Left lung (tissue), 10 donors: Measurements from ENCODE around the gene MGMT. TPM values are rescaled to one million over a fixed set of nuclear protein-coding genes. Genes with fewer than 3 reads are reported as not detected.

ENCODE experiments used
- ATAC-seq: fragments of 200-7000 bp; cut with Tn5 transposase; one replicate; pipeline ENCODE4 v1.9.1; 2020; ENCODE audit warnings: moderate library complexity
- DNase-seq, 4 donors: peaks; one replicate each; pipeline ENCODE4 v3.0.0-alpha.2; 2013 to 2020
- H3K27ac ChIP-seq, 2 donors: fragments of 200-600 bp; sonication (generic) in 1 of 2; one replicate each; pipeline versions ENCODE4 v1.5.0 to v1.8.0; 2020 to 2021
- H3K27me3 ChIP-seq, 2 donors: fragments of 200-600 bp; sonication (generic) in 1 of 2; one replicate each; pipeline versions ENCODE4 v1.5.0 to v1.8.0; 2020 to 2021
- H3K36me3 ChIP-seq, 2 donors: fragments of 200-600 bp; sonication (generic) in 1 of 2; one replicate each; pipeline versions ENCODE4 v1.5.0 to v1.8.0; 2020 to 2021
- H3K4me1 ChIP-seq, 2 donors: fragments of 200-600 bp; one replicate each; pipeline ENCODE4 v1.8.0; 2021
- H3K4me3 ChIP-seq, 2 donors: fragments of 200-600 bp; sonication (generic) in 1 of 2; one replicate each; pipeline versions ENCODE4 v1.5.0 to v1.8.0; 2020 to 2021; ENCODE audit warnings: mild to moderate bottlenecking in 1 of 2
- H3K9me3 ChIP-seq, 2 donors: fragments of 200-600 bp; sonication (generic) in 1 of 2; one replicate each; pipeline versions ENCODE4 v1.5.0 to v1.8.0; 2020 to 2021
- CTCF ChIP-seq, 2 donors: fragments of 200-600 bp; sonication (generic) in 1 of 2; IDR thresholded peaks; one replicate each; pipeline versions ENCODE4 v1.5.0 to v1.8.0; 2021; ENCODE audit warnings: antibody characterized with exemption in 2 of 2
- intact Hi-C, 2 donors: fragments of 100-400 bp; cut with DNase I; formaldehyde crosslinking; loops; one replicate each; pipeline versions ENCODE4 v1.11.2 to v1.14.2; 2022
- polyA plus RNA-seq, 6 donors: library from polyadenylated mRNA; unstranded; fragments of 120-200 nt; gene quantifications; one replicate each; pipeline ENCODE4 v1.2.1, GENCODE V29; 2013; ENCODE audit not compliant: insufficient read length in 6 of 6
- total RNA-seq, 2 donors: library from RNA; stranded (reverse); fragmentation: NEBNext Ultra II Directional; extraction: Animal tissue kit (Norgen Biotek cat#: 25700); gene quantifications; one replicate each; pipeline ENCODE4 v1.2.1, GENCODE V29; 2021
- donor health status: DM: no; HTN: yes; CAD: no.
- donor health status: DM: no; HTN: no; CAD: no.

MGMT gene
- total and polyA plus RNA-seq, 8 donors = 13.1 to 25.5 (median 17.0) TPM

DNA sequence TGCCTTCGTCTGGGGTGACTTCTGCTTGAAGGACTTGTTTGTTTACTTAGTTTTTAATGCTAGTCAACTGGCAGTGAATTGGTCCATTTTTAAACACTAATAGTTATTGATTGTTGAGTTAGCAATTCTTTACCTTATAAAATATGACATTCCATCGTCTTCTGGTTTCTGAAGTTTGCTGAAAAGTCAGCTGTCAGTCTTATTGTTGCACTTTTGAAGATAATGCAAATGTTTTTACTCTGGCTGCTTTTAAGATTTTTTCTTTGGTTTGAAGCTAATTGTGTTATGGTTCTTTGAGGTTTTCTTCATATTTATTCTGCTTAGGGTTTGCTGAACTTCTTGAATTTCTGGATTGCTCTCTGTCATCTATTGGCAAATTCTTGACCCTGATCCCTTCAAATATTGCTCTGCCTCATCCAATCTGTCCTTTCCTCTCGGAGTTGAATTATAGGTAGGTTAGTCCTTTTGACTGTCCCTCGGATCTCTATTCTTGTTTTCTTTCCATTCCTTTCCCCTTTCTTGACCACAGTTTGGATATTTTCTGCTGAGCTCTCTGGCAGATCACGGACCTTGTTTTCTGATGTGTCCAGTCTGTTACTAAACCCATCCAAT lies 24.2 kb downstream of the MGMT start:
- no peak for ATAC-seq
- H3K4me1 ChIP-seq = no peaks in the 10 kb centered on the region
- no peak overlapping the region for H3K4me3 ChIP-seq
- no peak for DNase-seq
- no peak for TF ChIP-seq CTCF (IDR thresholded peaks at IDR 0.05)
- peaks cover 0 to 50% of the 10 kb centered on the region in 2 donors for H3K9me3 ChIP-seq
- H3K27me3 ChIP-seq = no peaks in the 10 kb centered on the region
- no peak overlapping the region for H3K27ac ChIP-seq
- intact Hi-C loops = no loop called here
- H3K36me3 ChIP-seq = no peaks in the 10 kb centered on the region

DNA sequence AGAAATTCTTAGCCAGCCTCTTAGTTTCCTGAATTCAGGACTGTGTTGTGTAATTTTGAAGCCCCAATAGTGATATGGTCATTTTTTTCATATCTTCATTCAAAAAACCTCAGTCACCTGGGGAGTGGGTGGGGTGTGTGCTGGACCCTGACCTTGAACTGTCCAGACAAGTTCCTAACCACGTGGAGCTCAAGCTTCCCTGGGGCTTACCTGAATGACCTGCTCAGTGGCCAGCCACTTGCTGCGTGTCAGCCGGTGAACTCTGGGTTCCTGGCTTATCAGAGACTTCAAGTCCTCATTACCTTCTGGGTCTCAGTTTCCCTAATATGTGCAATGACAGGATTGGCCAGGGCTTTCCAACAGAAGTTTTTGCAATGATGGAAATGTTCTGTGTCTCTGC lies 27.1 kb downstream of the MGMT start:
- Histone ChIP-seq H3K4me3 (no peak overlapping the region), H3K36me3 (peaks cover 0 to 10% of the 10 kb centered on the region in 2 donors), H3K4me1 (no peaks in the 10 kb centered on the region), H3K27me3 (no peaks in the 10 kb centered on the region), H3K9me3 (peaks cover 0 to 45% of the 10 kb centered on the region in 2 donors), H3K27ac (no peak overlapping the region)
- TF ChIP-seq CTCF (IDR thresholded peaks at IDR 0.05) = no peak
- DNase-seq (no peak), ATAC-seq (no peak)
- intact Hi-C loops = no loop called here

- peaks cover 0 to 39% of the 10 kb centered on the region in 2 donors for H3K9me3 ChIP-seq
- intact Hi-C loops = no loop called here
- ATAC-seq (no peak), DNase-seq (no peak)
- H3K27me3 ChIP-seq = no peaks in the 10 kb centered on the region
- H3K4me1 ChIP-seq = no peaks in the 10 kb centered on the region
- TF ChIP-seq CTCF (IDR thresholded peaks at IDR 0.05) = no peak
- H3K27ac ChIP-seq = no peak overlapping the region
- H3K4me3 ChIP-seq = no peak overlapping the region
- peaks cover 0 to 10% of the 10 kb centered on the region in 2 donors for H3K36me3 ChIP-seq
Observed at GRCh38 chr10:129494740-129495139, 27.7 kb downstream of the MGMT start.

- peaks cover 0 to 10% of the 10 kb centered on the region in 2 donors for H3K36me3 ChIP-seq
- DNase-seq = peak in 2 of 4 donors; percentile 40 to 45
- ATAC-seq = no peak
- no peaks in the 10 kb centered on the region for H3K4me1 ChIP-seq
- H3K27ac ChIP-seq = no peak overlapping the region
- H3K27me3 ChIP-seq = no peaks in the 10 kb centered on the region
- no peak overlapping the region for H3K4me3 ChIP-seq
- TF ChIP-seq CTCF (IDR thresholded peaks at IDR 0.05) = no peak
- peaks cover 0 to 34% of the 10 kb centered on the region in 2 donors for H3K9me3 ChIP-seq
- intact Hi-C loops = no loop called here
Observed at GRCh38 chr10:129495256-129495655, 28.2 kb downstream of the MGMT start.

- H3K27ac ChIP-seq = no peak overlapping the region
- peaks cover 0 to 10% of the 10 kb centered on the region in 2 donors for H3K36me3 ChIP-seq
- ATAC-seq = no peak
- peak in 1 of 4 donors; percentile 14 for DNase-seq
- no peak overlapping the region for H3K4me3 ChIP-seq
- H3K9me3 ChIP-seq = peaks cover 0 to 29% of the 10 kb centered on the region in 2 donors
- no peaks in the 10 kb centered on the region for H3K27me3 ChIP-seq
- intact Hi-C loops = no loop called here
- H3K4me1 ChIP-seq = no peaks in the 10 kb centered on the region
- TF ChIP-seq CTCF (IDR thresholded peaks at IDR 0.05) = no peak
Observed at GRCh38 chr10:129495698-129496097, 28.7 kb downstream of the MGMT start.
